IgD-negative memory B cell (primary cell): ENCODE measurements around the gene HLA-DOA. TPM values are rescaled to one million over a fixed set of nuclear protein-coding genes. Genes with fewer than 3 reads are reported as not detected.

ENCODE experiments used
- H3K27ac Mint-ChIP-seq, 3 donors: one replicate each; pipeline ENCODE4 v1.8.0; 2020 to 2022; ENCODE audit warnings: mild to moderate bottlenecking in 3 of 3, mixed read lengths in 3 of 3, moderate library complexity in 1 of 3
- H3K27me3 Mint-ChIP-seq: one replicate; pipeline ENCODE4 v1.8.0; 2021; ENCODE audit warnings: mixed read lengths
- H3K36me3 Mint-ChIP-seq: one replicate; pipeline ENCODE4 v1.8.0; 2020; ENCODE audit warnings: mild to moderate bottlenecking, mixed read lengths
- H3K4me1 Mint-ChIP-seq, 3 donors: one replicate each; pipeline ENCODE4 v1.8.0; 2020 to 2022; ENCODE audit warnings: mixed read lengths in 3 of 3, mild to moderate bottlenecking in 1 of 3
- H3K4me3 Mint-ChIP-seq, 4 donors: one replicate each; pipeline ENCODE4 v1.8.0; 2020 to 2022; ENCODE audit warnings: mild to moderate bottlenecking in 4 of 4, mixed read lengths in 4 of 4, moderate library complexity in 3 of 4
- H3K9me3 Mint-ChIP-seq, 3 donors: one replicate each; pipeline ENCODE4 v1.8.0; 2020 to 2021; ENCODE audit warnings: mixed read lengths in 3 of 3, mild to moderate bottlenecking in 1 of 3
- polyA plus RNA-seq: library from polyadenylated mRNA; unstranded; fragments of 300-500 nt; fragmentation: Illumina TruSeq; gene quantifications from one replicate; pipeline ENCODE4 v1.2.3, GENCODE V29; 2021

HLA-DOA gene
- polyA plus RNA-seq, 1 donor from 2014 or later = 363 TPM

DNA sequence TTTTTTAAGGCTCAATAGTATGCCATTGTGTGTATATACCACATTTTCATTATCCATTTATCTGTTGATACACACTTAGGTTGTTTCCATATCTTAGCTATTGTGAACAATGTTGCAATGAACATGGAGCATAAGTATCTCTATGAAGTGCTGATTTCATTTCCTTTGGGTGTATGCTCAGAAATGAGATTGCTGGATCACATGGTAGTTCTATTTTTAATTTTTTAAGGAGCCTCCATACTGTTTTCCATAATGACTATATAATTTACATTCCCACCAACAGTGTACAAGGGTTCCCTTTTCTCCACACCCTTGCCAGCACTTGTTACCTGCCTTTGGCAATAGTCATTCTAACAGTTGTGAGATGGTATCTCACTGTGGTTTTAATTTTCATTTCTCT is 15.1 kb upstream of the HLA-DOA start:
- no peaks in the 10 kb centered on the region for H3K9me3 Mint-ChIP-seq
- H3K4me1 Mint-ChIP-seq = peaks cover 29 to 38% (median 36%) of the 10 kb centered on the region in 3 donors
- H3K27ac Mint-ChIP-seq = no peak overlapping the region
- no peaks in the 10 kb centered on the region for H3K27me3 Mint-ChIP-seq
- H3K36me3 Mint-ChIP-seq = peaks cover 2% of the 10 kb centered on the region
- H3K4me3 Mint-ChIP-seq = no peak overlapping the region

GRCh38 chr6:33023536-33023935 is 14.1 kb upstream of the HLA-DOA start:
- Mint-ChIP-seq H3K4me3 (no peak overlapping the region), H3K4me1 (peaks cover 30 to 41% (median 38%) of the 10 kb centered on the region in 3 donors), H3K27me3 (no peaks in the 10 kb centered on the region), H3K36me3 (peaks cover 2% of the 10 kb centered on the region), H3K27ac (no peak overlapping the region), H3K9me3 (no peaks in the 10 kb centered on the region)

DNA sequence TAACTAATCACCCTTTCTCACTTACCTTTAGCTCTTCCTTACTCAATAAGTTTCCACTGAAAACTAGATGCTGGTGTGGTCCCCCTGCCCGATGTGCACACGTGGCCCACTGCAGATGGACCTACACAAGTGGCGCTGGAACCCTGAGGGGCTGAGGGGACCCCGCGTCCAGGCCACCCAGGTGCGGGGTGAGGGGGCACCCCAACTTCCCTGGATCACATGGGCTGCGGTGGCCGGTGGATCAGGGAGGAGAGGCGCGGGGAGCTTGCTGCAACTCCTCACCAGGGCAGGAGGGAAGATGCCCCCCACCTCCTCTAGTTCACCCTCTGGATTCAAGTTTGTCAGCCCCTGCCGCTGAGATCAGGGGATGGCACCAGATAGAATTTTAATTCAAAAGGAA is 12.5 kb upstream of the HLA-DOA start:
- Mint-ChIP-seq H3K27me3 (no peaks in the 10 kb centered on the region), H3K27ac (peak overlapping the region in 1 of 3 donors; percentile 41), H3K9me3 (no peaks in the 10 kb centered on the region)

DNA sequence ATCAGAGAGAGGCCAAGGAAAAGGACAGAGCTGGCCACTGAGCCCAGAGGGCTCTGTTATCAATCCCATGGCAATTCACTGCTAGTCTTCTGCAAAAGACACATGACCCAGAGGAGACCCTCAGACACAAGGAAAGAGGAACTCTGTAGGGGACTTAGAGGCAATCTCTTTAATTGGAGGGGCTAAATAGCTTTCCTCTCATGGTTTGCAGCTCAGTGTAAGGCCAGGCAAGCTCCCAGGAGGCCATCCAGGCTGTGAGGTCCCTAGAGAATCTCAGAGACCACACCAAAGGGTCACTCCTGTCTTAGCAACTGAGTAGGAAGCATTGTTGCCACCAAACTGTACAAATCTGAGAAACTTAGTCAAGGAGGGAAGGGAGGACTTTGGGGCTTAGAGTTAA is 10.0 kb upstream of the HLA-DOA start:
- Mint-ChIP-seq H3K4me1 (peaks cover 37 to 56% (median 44%) of the 10 kb centered on the region in 3 donors), H3K27me3 (no peaks in the 10 kb centered on the region), H3K27ac (peak overlapping the region; percentile 92 to 99 (median 97)), H3K36me3 (no peaks in the 10 kb centered on the region), H3K9me3 (no peaks in the 10 kb centered on the region), H3K4me3 (peak overlapping the region; percentile 44 to 90 (median 74))

More for the DNA sequence above, 12.5 kb upstream of the HLA-DOA start:
- H3K4me3 Mint-ChIP-seq = no peak overlapping the region
- peaks cover 31 to 47% (median 41%) of the 10 kb centered on the region in 3 donors for H3K4me1 Mint-ChIP-seq
- peaks cover 2% of the 10 kb centered on the region for H3K36me3 Mint-ChIP-seq

- H3K36me3 Mint-ChIP-seq = no peaks in the 10 kb centered on the region
- peaks cover 37 to 56% (median 44%) of the 10 kb centered on the region in 3 donors for H3K4me1 Mint-ChIP-seq
- H3K27ac Mint-ChIP-seq = peak overlapping the region; percentile 92 to 99 (median 97)
- H3K4me3 Mint-ChIP-seq = peak overlapping the region; percentile 44 to 90 (median 74)
- no peaks in the 10 kb centered on the region for H3K9me3 Mint-ChIP-seq
- no peaks in the 10 kb centered on the region for H3K27me3 Mint-ChIP-seq
Observed at GRCh38 chr6:33018904-33019303, 9.5 kb upstream of the HLA-DOA start.

GRCh38 chr6:33018418-33018817 is 9.0 kb upstream of the HLA-DOA start:
- Mint-ChIP-seq H3K4me3 (peak overlapping the region in 3 of 4 donors; percentile 65 to 88 (median 66)), H3K36me3 (no peaks in the 10 kb centered on the region), H3K4me1 (peaks cover 37 to 56% (median 44%) of the 10 kb centered on the region in 3 donors), H3K27me3 (no peaks in the 10 kb centered on the region), H3K27ac (peak overlapping the region; percentile 89 to 99 (median 97)), H3K9me3 (no peaks in the 10 kb centered on the region)

DNA sequence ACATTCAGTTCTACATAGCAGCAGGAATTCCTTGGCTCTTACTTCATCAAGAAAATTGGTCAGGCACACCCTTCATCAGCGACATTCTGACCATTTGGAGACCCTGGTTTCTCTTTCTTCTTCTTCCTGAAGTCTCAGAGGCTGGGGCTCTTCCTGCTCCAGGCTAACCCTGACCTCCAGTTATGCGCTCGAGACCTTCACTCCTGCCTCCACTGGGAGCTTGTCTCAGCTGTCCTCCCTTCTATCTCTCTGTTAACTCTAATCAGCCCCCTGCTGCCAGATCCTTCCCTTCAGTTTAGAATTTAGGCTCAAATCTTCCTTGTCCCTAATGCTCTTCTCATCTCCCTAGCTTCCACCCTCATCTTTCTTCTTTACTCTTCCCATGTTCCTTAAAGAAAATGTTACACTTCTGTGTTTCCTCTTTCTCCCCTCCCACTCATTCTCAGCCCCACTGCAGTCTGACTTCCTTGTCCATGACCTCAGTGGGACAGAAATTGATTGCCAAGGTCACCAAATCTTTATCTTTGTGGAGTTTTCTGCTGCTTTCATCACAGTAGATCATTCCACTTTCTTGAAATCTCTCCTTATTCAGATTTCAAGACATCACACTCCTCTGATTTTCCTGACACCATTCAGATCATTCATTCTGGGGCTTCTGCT is 8.4 kb upstream of the HLA-DOA start:
- Mint-ChIP-seq H3K27ac (peak overlapping the region; percentile 89 to 99 (median 97)), H3K4me1 (peaks cover 34 to 55% (median 44%) of the 10 kb centered on the region in 3 donors), H3K27me3 (no peaks in the 10 kb centered on the region), H3K9me3 (no peaks in the 10 kb centered on the region), H3K36me3 (no peaks in the 10 kb centered on the region), H3K4me3 (peak overlapping the region in 3 of 4 donors; percentile 65 to 88 (median 66))

DNA sequence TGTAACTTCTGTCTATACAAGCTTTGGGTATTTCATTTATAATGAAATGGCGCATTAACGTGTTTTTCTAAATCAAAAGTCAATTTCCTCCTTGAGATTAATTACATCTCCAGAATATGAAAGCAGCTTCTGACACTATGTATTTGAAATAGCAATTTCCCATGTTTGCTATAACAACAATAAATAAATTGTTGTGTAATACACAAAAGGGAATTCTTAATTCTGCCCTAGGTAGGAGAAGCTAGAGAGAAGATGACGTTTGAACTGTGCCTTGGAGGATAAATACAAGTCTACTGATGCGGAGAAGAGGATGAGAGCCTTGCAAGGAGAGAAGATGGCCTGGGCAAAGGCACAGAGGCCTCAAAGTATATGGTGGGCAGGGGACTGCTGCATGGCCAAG is 7.6 kb upstream of the HLA-DOA start:
- Mint-ChIP-seq H3K27ac (peak overlapping the region; percentile 46 to 99 (median 97)), H3K4me3 (peak overlapping the region in 2 of 4 donors; percentile 66 to 70), H3K27me3 (no peaks in the 10 kb centered on the region), H3K4me1 (peaks cover 34 to 52% (median 44%) of the 10 kb centered on the region in 3 donors), H3K36me3 (no peaks in the 10 kb centered on the region), H3K9me3 (no peaks in the 10 kb centered on the region)

- no peaks in the 10 kb centered on the region for H3K27me3 Mint-ChIP-seq
- no peaks in the 10 kb centered on the region for H3K9me3 Mint-ChIP-seq
- H3K4me1 Mint-ChIP-seq = peaks cover 40 to 56% (median 44%) of the 10 kb centered on the region in 3 donors
- H3K27ac Mint-ChIP-seq = peak overlapping the region in 1 of 3 donors; percentile 99
- no peaks in the 10 kb centered on the region for H3K36me3 Mint-ChIP-seq
- H3K4me3 Mint-ChIP-seq = peak overlapping the region in 1 of 4 donors; percentile 83
Observed at GRCh38 chr6:33015798-33016197, 6.4 kb upstream of the HLA-DOA start.

- H3K9me3 Mint-ChIP-seq = no peaks in the 10 kb centered on the region
- peak overlapping the region; percentile 4 to 99 (median 79) for H3K27ac Mint-ChIP-seq
- peak overlapping the region; percentile 38 to 81 (median 57) for H3K4me3 Mint-ChIP-seq
Observed at GRCh38 chr6:33014841-33015634, 5.6 kb upstream of the HLA-DOA start.

DNA sequence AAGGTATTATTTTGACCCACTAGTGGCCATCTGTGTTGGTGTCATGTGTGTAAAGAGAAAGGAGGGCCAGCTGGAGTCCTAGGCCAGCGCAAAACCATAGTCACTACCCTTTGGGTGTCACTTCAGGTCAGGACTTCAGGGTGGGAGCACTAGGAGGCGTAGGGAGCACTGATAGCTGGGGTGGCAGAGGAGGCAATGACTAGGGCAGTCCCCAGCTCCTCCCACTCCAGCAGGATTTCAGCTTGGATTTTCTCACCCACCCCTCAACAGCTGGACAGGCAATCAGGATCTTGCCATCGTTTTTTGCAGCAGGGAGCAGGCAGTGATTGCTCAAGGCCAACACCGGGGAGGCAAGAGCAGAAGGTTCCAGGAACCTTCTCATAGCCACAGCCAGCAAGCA is 4.2 kb upstream of the HLA-DOA start:
- Mint-ChIP-seq H3K27ac (no peak overlapping the region), H3K9me3 (no peaks in the 10 kb centered on the region), H3K36me3 (no peaks in the 10 kb centered on the region), H3K27me3 (no peaks in the 10 kb centered on the region), H3K4me3 (peak overlapping the region in 1 of 4 donors; percentile 17), H3K4me1 (peaks cover 32 to 50% (median 34%) of the 10 kb centered on the region in 3 donors)

More at GRCh38 chr6:33014841-33015634, 5.6 kb upstream of the HLA-DOA start:
- H3K4me1 Mint-ChIP-seq = peaks cover 34 to 54% (median 41%) of the 10 kb centered on the region in 3 donors
- no peaks in the 10 kb centered on the region for H3K36me3 Mint-ChIP-seq
- no peaks in the 10 kb centered on the region for H3K27me3 Mint-ChIP-seq

DNA sequence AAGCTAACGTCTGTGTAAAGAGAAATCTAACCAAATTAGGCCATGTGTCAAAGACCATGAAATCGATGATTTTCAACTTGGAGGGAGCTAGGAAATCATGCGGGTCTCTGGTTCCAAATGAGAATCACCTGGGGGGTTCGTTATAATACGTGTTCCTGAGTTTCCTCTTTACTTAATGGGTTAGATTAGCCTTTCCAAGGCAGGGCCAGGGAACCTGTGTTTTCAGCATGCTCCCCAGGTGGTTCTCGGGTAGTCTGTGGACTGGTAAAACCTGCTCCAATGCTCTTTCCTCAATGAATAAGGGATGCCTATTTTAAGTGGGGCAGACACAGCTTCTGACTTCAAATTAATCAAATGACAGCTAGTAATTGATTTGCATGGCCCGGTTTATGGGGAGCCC is 965 bp upstream of the HLA-DOA start:
- H3K9me3 Mint-ChIP-seq = no peaks in the 10 kb centered on the region
- H3K27me3 Mint-ChIP-seq = no peaks in the 10 kb centered on the region
- peak overlapping the region; percentile 2 to 63 (median 6) for H3K27ac Mint-ChIP-seq
- peaks cover 36 to 47% (median 36%) of the 10 kb centered on the region in 3 donors for H3K4me1 Mint-ChIP-seq
- H3K36me3 Mint-ChIP-seq = peaks cover 7% of the 10 kb centered on the region
- H3K4me3 Mint-ChIP-seq = peak overlapping the region in 2 of 4 donors; percentile 37 to 86

GRCh38 chr6:33007831-33008400 is 1.5 kb downstream of the HLA-DOA start:
- H3K4me3 Mint-ChIP-seq = peak overlapping the region; percentile 88 to 99 (median 97)
- peaks cover 30 to 44% (median 35%) of the 10 kb centered on the region in 3 donors for H3K4me1 Mint-ChIP-seq
- H3K27ac Mint-ChIP-seq = peak overlapping the region; percentile 85 to 98 (median 86)
- H3K9me3 Mint-ChIP-seq = no peaks in the 10 kb centered on the region
- no peaks in the 10 kb centered on the region for H3K27me3 Mint-ChIP-seq
- peaks cover 7% of the 10 kb centered on the region for H3K36me3 Mint-ChIP-seq

DNA sequence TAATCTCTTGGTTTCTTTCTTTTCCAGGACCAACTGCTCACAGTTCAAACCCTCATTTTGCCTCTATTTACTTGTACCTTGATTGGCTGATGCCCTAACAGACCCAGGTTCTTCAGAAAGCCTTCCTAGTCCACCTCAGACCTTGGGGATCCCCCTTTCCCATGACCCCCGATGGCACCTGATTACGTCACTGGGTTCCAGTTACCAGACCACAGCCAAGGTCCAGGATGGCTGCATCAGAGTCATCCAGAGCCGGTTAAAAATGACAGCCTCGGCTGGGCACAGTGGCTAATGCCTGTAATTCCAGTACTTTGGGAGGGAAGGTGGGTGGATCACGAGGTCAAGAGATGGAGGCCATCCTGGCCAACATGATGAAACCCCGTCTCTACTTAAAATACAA is 4.5 kb downstream of the HLA-DOA start:
- peaks cover 33 to 40% (median 38%) of the 10 kb centered on the region in 3 donors for H3K4me1 Mint-ChIP-seq
- H3K27ac Mint-ChIP-seq = no peak overlapping the region
- no peaks in the 10 kb centered on the region for H3K9me3 Mint-ChIP-seq
- peak overlapping the region in 1 of 4 donors; percentile 33 for H3K4me3 Mint-ChIP-seq
- no peaks in the 10 kb centered on the region for H3K27me3 Mint-ChIP-seq
- peaks cover 7% of the 10 kb centered on the region for H3K36me3 Mint-ChIP-seq

DNA sequence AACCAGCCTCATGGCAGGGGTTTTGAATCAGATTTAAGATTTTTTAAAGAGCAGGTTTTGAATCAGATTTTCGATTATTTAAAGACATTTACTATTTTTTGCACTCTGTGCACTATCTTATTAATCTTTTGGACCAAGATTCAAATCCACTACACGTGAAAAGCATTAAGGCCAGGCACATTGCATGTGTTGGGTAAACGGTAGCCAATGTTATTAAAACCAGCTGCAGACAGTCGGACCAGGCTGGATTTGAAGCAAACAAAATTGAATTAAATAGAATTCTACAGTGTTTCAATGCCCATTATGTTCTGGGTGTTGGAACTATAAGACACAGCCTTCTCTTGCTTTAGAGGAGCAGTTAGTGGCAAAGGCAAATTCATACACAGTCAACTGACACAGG is 7.7 kb downstream of the HLA-DOA start:
- peak overlapping the region in 2 of 3 donors; percentile 19 to 73 for H3K27ac Mint-ChIP-seq
- H3K4me3 Mint-ChIP-seq = peak overlapping the region in 1 of 4 donors; percentile 42
- H3K27me3 Mint-ChIP-seq = no peaks in the 10 kb centered on the region
- peaks cover 10 to 22% (median 12%) of the 10 kb centered on the region in 3 donors for H3K4me1 Mint-ChIP-seq
- peaks cover 2% of the 10 kb centered on the region for H3K36me3 Mint-ChIP-seq
- H3K9me3 Mint-ChIP-seq = no peaks in the 10 kb centered on the region
